Stimulated activated memory B cell treated with anti-CD40 and anti-IgM and Interleukin-4, amounts not matched to agents 10 μg/mL and 1 μg/mL and 100 μg/mL, for 72 hours (primary cell): ENCODE results near the gene MRPL40.

Source experiments
- ATAC-seq: fragments of 150-1000 bp; cut with Tn5 transposase; 2 replicates; pipeline ENCODE4 v1.10.0; 2021
- H3K27ac Mint-ChIP-seq: one replicate; pipeline ENCODE4 v1.8.0; 2022; ENCODE audit warnings: mild to moderate bottlenecking, mixed read lengths
- H3K27me3 Mint-ChIP-seq: one replicate; pipeline ENCODE4 v1.8.0; 2022; ENCODE audit warnings: mixed read lengths
- H3K36me3 Mint-ChIP-seq: one replicate; pipeline ENCODE4 v1.8.0; 2022; ENCODE audit warnings: mixed read lengths
- H3K4me1 Mint-ChIP-seq: one replicate; pipeline ENCODE4 v1.8.0; 2022; ENCODE audit warnings: mixed read lengths
- H3K4me3 Mint-ChIP-seq: one replicate; pipeline ENCODE4 v1.8.0; 2022; ENCODE audit warnings: mild to moderate bottlenecking, moderate library complexity, mixed read lengths
- H3K9me3 Mint-ChIP-seq: one replicate; pipeline ENCODE4 v1.8.0; 2022; ENCODE audit warnings: mixed read lengths

The MRPL40 gene

GRCh38 chr22:19401483-19401882 lies 30.9 kb upstream of the MRPL40 start:
- ATAC-seq = no peak
- Mint-ChIP-seq H3K36me3 (peaks cover 72% of the 10 kb centered on the region), H3K27ac (no peak overlapping the region), H3K4me3 (no peak overlapping the region), H3K4me1 (peaks cover 13% of the 10 kb centered on the region), H3K9me3 (no peaks in the 10 kb centered on the region), H3K27me3 (no peaks in the 10 kb centered on the region)

GRCh38 chr22:19402642-19403191 lies 29.6 kb upstream of the MRPL40 start:
- no peak overlapping the region for H3K4me3 Mint-ChIP-seq
- H3K9me3 Mint-ChIP-seq = no peaks in the 10 kb centered on the region
- H3K27ac Mint-ChIP-seq = no peak overlapping the region
- ATAC-seq = no peak
- H3K36me3 Mint-ChIP-seq = peaks cover 75% of the 10 kb centered on the region
- no peaks in the 10 kb centered on the region for H3K27me3 Mint-ChIP-seq
- H3K4me1 Mint-ChIP-seq = peaks cover 13% of the 10 kb centered on the region

GRCh38 chr22:19404676-19405075 lies 27.7 kb upstream of the MRPL40 start:
- H3K27ac Mint-ChIP-seq = no peak overlapping the region
- no peaks in the 10 kb centered on the region for H3K27me3 Mint-ChIP-seq
- no peak for ATAC-seq
- H3K9me3 Mint-ChIP-seq = no peaks in the 10 kb centered on the region
- H3K4me3 Mint-ChIP-seq = no peak overlapping the region
- H3K4me1 Mint-ChIP-seq = peaks cover 13% of the 10 kb centered on the region
- peaks cover 72% of the 10 kb centered on the region for H3K36me3 Mint-ChIP-seq

- Mint-ChIP-seq H3K4me1 (peaks cover 13% of the 10 kb centered on the region), H3K27me3 (no peaks in the 10 kb centered on the region), H3K27ac (no peak overlapping the region), H3K9me3 (no peaks in the 10 kb centered on the region), H3K36me3 (peaks cover 72% of the 10 kb centered on the region), H3K4me3 (no peak overlapping the region)
- no peak for ATAC-seq
These were observed 27.2 kb upstream of the MRPL40 start for GRCh38 chr22:19405133-19405532.

GRCh38 chr22:19405652-19406051 lies 26.7 kb upstream of the MRPL40 start:
- no peak overlapping the region for H3K27ac Mint-ChIP-seq
- H3K36me3 Mint-ChIP-seq = peaks cover 66% of the 10 kb centered on the region

GRCh38 chr22:19406281-19406811 lies 26.0 kb upstream of the MRPL40 start:
- H3K9me3 Mint-ChIP-seq = no peaks in the 10 kb centered on the region
- H3K27me3 Mint-ChIP-seq = no peaks in the 10 kb centered on the region
- ATAC-seq = no peak
- H3K36me3 Mint-ChIP-seq = peaks cover 59% of the 10 kb centered on the region
- H3K27ac Mint-ChIP-seq = no peak overlapping the region
- H3K4me1 Mint-ChIP-seq = peaks cover 13% of the 10 kb centered on the region
- H3K4me3 Mint-ChIP-seq = no peak overlapping the region

More at GRCh38 chr22:19405652-19406051, 26.7 kb upstream of the MRPL40 start:
- H3K4me3 Mint-ChIP-seq = no peak overlapping the region
- no peak for ATAC-seq
- H3K4me1 Mint-ChIP-seq = peaks cover 13% of the 10 kb centered on the region
- no peaks in the 10 kb centered on the region for H3K9me3 Mint-ChIP-seq
- no peaks in the 10 kb centered on the region for H3K27me3 Mint-ChIP-seq

- H3K4me1 Mint-ChIP-seq = peaks cover 13% of the 10 kb centered on the region
- ATAC-seq = no peak
These were observed 25.5 kb upstream of the MRPL40 start for GRCh38 chr22:19406846-19407245.

GRCh38 chr22:19407649-19408606 lies 24.4 kb upstream of the MRPL40 start:
- no peak overlapping the region for H3K4me3 Mint-ChIP-seq
- ATAC-seq = no peak
- no peak overlapping the region for H3K27ac Mint-ChIP-seq

More at GRCh38 chr22:19406846-19407245, 25.5 kb upstream of the MRPL40 start:
- H3K36me3 Mint-ChIP-seq = peaks cover 54% of the 10 kb centered on the region
- H3K27ac Mint-ChIP-seq = no peak overlapping the region
- H3K4me3 Mint-ChIP-seq = no peak overlapping the region
- H3K27me3 Mint-ChIP-seq = no peaks in the 10 kb centered on the region
- no peaks in the 10 kb centered on the region for H3K9me3 Mint-ChIP-seq

GRCh38 chr22:19410941-19411689 lies 21.2 kb upstream of the MRPL40 start:
- Mint-ChIP-seq H3K36me3 (peaks cover 37% of the 10 kb centered on the region), H3K4me1 (peaks cover 18% of the 10 kb centered on the region), H3K27me3 (no peaks in the 10 kb centered on the region), H3K27ac (no peak overlapping the region), H3K9me3 (no peaks in the 10 kb centered on the region), H3K4me3 (no peak overlapping the region)
- ATAC-seq = no peak

More at GRCh38 chr22:19407649-19408606, 24.4 kb upstream of the MRPL40 start:
- Mint-ChIP-seq H3K4me1 (peaks cover 18% of the 10 kb centered on the region), H3K27me3 (no peaks in the 10 kb centered on the region), H3K9me3 (no peaks in the 10 kb centered on the region), H3K36me3 (peaks cover 55% of the 10 kb centered on the region)

GRCh38 chr22:19411690-19412045 lies 20.7 kb upstream of the MRPL40 start:
- H3K27ac Mint-ChIP-seq = no peak overlapping the region
- peaks cover 33% of the 10 kb centered on the region for H3K36me3 Mint-ChIP-seq
- ATAC-seq = no peak
- no peaks in the 10 kb centered on the region for H3K9me3 Mint-ChIP-seq
- peaks cover 20% of the 10 kb centered on the region for H3K4me1 Mint-ChIP-seq
- H3K4me3 Mint-ChIP-seq = no peak overlapping the region
- no peaks in the 10 kb centered on the region for H3K27me3 Mint-ChIP-seq

- ATAC-seq = no peak
- Mint-ChIP-seq H3K27me3 (no peaks in the 10 kb centered on the region), H3K4me3 (no peak overlapping the region), H3K27ac (peak overlapping the region; percentile 55), H3K4me1 (peaks cover 20% of the 10 kb centered on the region), H3K36me3 (peaks cover 31% of the 10 kb centered on the region), H3K9me3 (no peaks in the 10 kb centered on the region)
These were observed 19.9 kb upstream of the MRPL40 start for GRCh38 chr22:19412478-19412877.

- ATAC-seq = no peak
- H3K9me3 Mint-ChIP-seq = peaks cover 2% of the 10 kb centered on the region
- H3K27ac Mint-ChIP-seq = peak overlapping the region; percentile 55
- H3K4me1 Mint-ChIP-seq = peaks cover 20% of the 10 kb centered on the region
- H3K27me3 Mint-ChIP-seq = no peaks in the 10 kb centered on the region
- H3K36me3 Mint-ChIP-seq = peaks cover 30% of the 10 kb centered on the region
- no peak overlapping the region for H3K4me3 Mint-ChIP-seq
These were observed 19.4 kb upstream of the MRPL40 start for GRCh38 chr22:19412923-19413322.

- ATAC-seq = peak; percentile 63
- H3K36me3 Mint-ChIP-seq = peaks cover 17% of the 10 kb centered on the region
- no peak overlapping the region for H3K4me3 Mint-ChIP-seq
- peak overlapping the region; percentile 69 for H3K27ac Mint-ChIP-seq
- H3K9me3 Mint-ChIP-seq = peaks cover 3% of the 10 kb centered on the region
- peaks cover 55% of the 10 kb centered on the region for H3K4me1 Mint-ChIP-seq
- H3K27me3 Mint-ChIP-seq = no peaks in the 10 kb centered on the region
These were observed 13.3 kb upstream of the MRPL40 start for GRCh38 chr22:19419086-19419463.

- Mint-ChIP-seq H3K27me3 (no peaks in the 10 kb centered on the region), H3K4me3 (no peak overlapping the region), H3K27ac (peak overlapping the region; percentile 69), H3K4me1 (peaks cover 53% of the 10 kb centered on the region), H3K9me3 (peaks cover 3% of the 10 kb centered on the region), H3K36me3 (peaks cover 17% of the 10 kb centered on the region)
- peak; percentile 77 for ATAC-seq
These were observed 12.7 kb upstream of the MRPL40 start for GRCh38 chr22:19419464-19420178.
